Neural progenitor cell (in vitro differentiated cells): ENCODE data around the gene RIPK4.

ENCODE experiments used
- EZH2phosphoT487 ChIP-seq: fragments of 200-600 bp; sonication (generic); IDR thresholded peaks from 2 replicates; pipeline ENCODE4 v1.6.1; 2017; ENCODE audit warnings: antibody characterized with exemption
- TF ChIP-seq, protein P1 (sequence below): fragments of 200-600 bp; sonication (generic); IDR thresholded peaks from 2 replicates; pipeline ENCODE4 v1.5.1; 2017; ENCODE audit warnings: antibody characterized with exemption, mild to moderate bottlenecking

DNA sequence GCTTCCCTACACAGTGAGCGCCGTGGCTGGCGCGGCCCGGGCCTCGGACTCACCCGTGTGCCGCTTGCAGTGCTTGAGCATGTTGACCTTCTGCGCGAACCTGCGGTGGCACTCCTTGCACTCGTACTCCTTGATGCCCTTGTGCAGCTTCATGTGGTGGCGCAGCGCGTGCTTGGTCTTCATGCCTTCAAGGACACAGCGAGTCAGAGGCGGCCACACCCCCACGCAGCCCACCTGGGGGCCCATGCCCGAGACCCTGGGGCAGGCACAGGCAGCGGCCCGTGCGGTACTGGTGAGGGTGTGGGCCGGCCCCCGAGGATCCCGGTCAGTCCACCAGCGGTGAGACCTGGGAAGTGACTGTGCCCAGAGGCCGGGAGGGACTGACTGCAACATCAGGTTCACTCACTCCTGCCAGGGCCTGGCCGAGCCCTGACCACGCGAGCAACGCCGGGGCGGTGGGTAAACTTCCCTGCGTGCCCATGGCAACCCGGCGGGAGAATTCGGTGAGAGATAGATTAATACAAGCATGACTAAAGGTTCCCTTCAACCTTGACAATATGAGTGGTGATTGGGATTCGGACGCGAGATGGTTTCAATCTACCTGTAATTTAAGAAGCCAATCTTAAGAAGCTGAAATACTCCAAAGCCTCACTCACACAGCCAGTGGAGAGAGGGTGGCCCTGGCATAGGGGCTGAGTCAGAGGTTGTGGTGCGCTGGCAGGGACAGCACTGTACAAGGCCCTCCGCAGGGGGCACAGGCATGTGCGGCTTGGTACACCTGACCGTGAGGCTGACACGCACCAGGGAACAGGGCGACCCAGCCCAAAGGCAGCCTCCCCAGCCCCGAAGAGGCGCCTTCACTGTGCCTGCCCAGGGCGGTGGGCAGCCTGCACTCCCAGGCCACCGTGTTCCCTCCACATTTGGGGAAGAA is 49.1 kb upstream of the RIPK4 start:
- no peak for TF ChIP-seq EZH2phosphoT487
- TF ChIP-seq, protein P1, sequence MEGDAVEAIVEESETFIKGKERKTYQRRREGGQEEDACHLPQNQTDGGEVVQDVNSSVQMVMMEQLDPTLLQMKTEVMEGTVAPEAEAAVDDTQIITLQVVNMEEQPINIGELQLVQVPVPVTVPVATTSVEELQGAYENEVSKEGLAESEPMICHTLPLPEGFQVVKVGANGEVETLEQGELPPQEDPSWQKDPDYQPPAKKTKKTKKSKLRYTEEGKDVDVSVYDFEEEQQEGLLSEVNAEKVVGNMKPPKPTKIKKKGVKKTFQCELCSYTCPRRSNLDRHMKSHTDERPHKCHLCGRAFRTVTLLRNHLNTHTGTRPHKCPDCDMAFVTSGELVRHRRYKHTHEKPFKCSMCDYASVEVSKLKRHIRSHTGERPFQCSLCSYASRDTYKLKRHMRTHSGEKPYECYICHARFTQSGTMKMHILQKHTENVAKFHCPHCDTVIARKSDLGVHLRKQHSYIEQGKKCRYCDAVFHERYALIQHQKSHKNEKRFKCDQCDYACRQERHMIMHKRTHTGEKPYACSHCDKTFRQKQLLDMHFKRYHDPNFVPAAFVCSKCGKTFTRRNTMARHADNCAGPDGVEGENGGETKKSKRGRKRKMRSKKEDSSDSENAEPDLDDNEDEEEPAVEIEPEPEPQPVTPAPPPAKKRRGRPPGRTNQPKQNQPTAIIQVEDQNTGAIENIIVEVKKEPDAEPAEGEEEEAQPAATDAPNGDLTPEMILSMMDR, result no peak
